Measurements from ENCODE around the gene TBX1. TPM values are rescaled to one million over a fixed set of nuclear protein-coding genes. Genes with fewer than 3 reads are reported as not detected.

The TBX1 gene
- total RNA-seq, 4 donors from 2014 or later, result 1.0 to 23.2 (median 5.8) TPM

- TF ChIP-seq CTCF (IDR thresholded peaks at IDR 0.05), result no peak
- no peak for TF ChIP-seq POLR2A (IDR thresholded peaks at IDR 0.05)
- no peak for DNase-seq
- Histone ChIP-seq H3K36me3 (no peaks in the 10 kb centered on the region), H3K4me1 (peaks cover 0 to 4% of the 10 kb centered on the region in 2 donors), H3K4me3 (no peak overlapping the region), H3K27ac (no peak overlapping the region), H3K9me3 (no peaks in the 10 kb centered on the region), H3K27me3 (peaks cover 7 to 49% of the 10 kb centered on the region in 2 donors)
- intact Hi-C loops (cut with DNase I; ENCODE audit: low total_unique reads), result no loop called here
Measured at GRCh38 chr22:19764636-19765476, 4.3 kb downstream of the TBX1 start.

DNA sequence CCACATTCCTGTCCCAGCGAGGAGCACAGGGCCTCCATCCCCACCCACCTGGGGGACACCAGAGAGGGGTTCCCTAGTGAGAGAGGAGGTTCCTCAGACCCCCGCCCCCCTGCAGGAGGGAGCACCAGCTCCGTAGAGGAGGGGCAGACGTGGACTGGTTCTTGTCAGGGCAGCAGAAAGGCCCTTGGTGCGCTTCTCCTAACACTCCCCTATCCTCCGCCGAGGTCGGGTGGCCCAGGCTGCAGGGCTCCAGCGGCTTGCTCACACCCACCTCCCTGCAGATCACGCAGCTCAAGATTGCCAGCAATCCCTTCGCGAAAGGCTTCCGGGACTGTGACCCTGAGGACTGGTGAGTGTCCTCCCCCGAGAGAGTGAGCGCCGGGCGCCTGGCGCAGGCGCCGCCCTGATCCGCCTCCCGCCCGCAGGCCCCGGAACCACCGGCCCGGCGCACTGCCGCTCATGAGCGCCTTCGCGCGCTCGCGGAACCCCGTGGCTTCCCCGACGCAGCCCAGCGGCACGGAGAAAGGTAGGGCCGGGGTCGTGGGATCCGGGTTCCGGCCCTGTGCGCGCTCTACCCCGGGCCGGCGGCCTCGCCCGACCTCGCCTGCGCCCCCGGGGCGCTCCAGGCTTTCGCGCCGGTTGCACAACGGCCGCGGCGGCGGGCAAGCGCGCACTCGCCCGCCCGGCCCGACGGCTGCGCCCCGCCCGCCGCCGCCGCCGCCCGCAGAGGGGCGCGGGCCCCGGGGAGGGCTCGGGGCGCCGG, 5.1 kb downstream of the TBX1 start:
- intact Hi-C loops (cut with DNase I; ENCODE audit: low total_unique reads), result no loop called here

DNA sequence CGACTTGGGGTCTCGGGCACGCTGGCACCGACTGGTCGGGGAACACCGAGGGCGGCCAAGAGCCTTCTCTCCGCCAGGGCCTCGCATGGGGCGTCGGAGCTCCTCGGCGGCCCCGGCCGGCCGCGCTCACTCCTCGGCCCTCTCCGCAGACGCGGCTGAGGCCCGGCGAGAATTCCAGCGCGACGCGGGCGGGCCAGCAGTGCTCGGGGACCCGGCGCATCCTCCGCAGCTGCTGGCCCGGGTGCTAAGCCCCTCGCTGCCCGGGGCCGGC, 5.6 kb downstream of the TBX1 start:
- no peak overlapping the region for H3K4me3 ChIP-seq
- H3K9me3 ChIP-seq, result no peaks in the 10 kb centered on the region
- no peak for DNase-seq
- H3K36me3 ChIP-seq, result no peaks in the 10 kb centered on the region
- TF ChIP-seq POLR2A (IDR thresholded peaks at IDR 0.05), result no peak
- no peak for TF ChIP-seq CTCF (IDR thresholded peaks at IDR 0.05)
- intact Hi-C loops (cut with DNase I; ENCODE audit: low total_unique reads), result no loop called here
- H3K27ac ChIP-seq, result no peak overlapping the region
- H3K4me1 ChIP-seq, result peaks cover 0 to 2% of the 10 kb centered on the region in 2 donors
- peaks cover 7 to 51% of the 10 kb centered on the region in 2 donors for H3K27me3 ChIP-seq

More for the DNA sequence above, 5.1 kb downstream of the TBX1 start:
- TF ChIP-seq CTCF (IDR thresholded peaks at IDR 0.05) (no peak), POLR2A (IDR thresholded peaks at IDR 0.05) (no peak)
- H3K4me3 ChIP-seq, result no peak overlapping the region
- no peak overlapping the region for H3K27ac ChIP-seq
- no peaks in the 10 kb centered on the region for H3K36me3 ChIP-seq
- H3K4me1 ChIP-seq, result peaks cover 0 to 4% of the 10 kb centered on the region in 2 donors
- peaks cover 7 to 51% of the 10 kb centered on the region in 2 donors for H3K27me3 ChIP-seq
- H3K9me3 ChIP-seq, result no peaks in the 10 kb centered on the region
- DNase-seq, result no peak

GRCh38 chr22:19766511-19767426, 6.2 kb downstream of the TBX1 start:
- no peak for DNase-seq
- no peaks in the 10 kb centered on the region for H3K36me3 ChIP-seq
- intact Hi-C loops (cut with DNase I; ENCODE audit: low total_unique reads), result no loop called here
- H3K4me3 ChIP-seq, result no peak overlapping the region
- TF ChIP-seq POLR2A (IDR thresholded peaks at IDR 0.05), result no peak
- TF ChIP-seq CTCF (IDR thresholded peaks at IDR 0.05), result no peak
- no peaks in the 10 kb centered on the region for H3K4me1 ChIP-seq
- H3K27me3 ChIP-seq, result peaks cover 7 to 48% of the 10 kb centered on the region in 2 donors
- no peak overlapping the region for H3K27ac ChIP-seq
- H3K9me3 ChIP-seq, result no peaks in the 10 kb centered on the region

Measured in uterus (tissue), 4 donors.